Progenitor cell of endocrine pancreas (in vitro differentiated cells): Measurements from ENCODE around the gene HMGXB3. TPM values are rescaled to one million over a fixed set of nuclear protein-coding genes. Genes with fewer than 3 reads are reported as not detected.

Experiments
- DNase-seq: peaks from one replicate; pipeline ENCODE4 v3.0.0; 2021; ENCODE audit warnings: low spot score; ENCODE audit not compliant: unreplicated experiment
- H3K27ac Mint-ChIP-seq: 2 replicates; pipeline ENCODE4 v1.8.0; 2021; ENCODE audit warnings: mild to moderate bottlenecking, moderate library complexity, mixed read lengths
- H3K27me3 Mint-ChIP-seq: 2 replicates; pipeline ENCODE4 v1.8.0; 2021; ENCODE audit warnings: mixed read lengths
- H3K36me3 Mint-ChIP-seq: 2 replicates; pipeline ENCODE4 v1.8.0; 2022; ENCODE audit warnings: mixed read lengths; ENCODE audit not compliant: insufficient read depth
- H3K4me1 Mint-ChIP-seq: 2 replicates; pipeline ENCODE4 v1.8.0; 2021; ENCODE audit warnings: low read depth, mixed read lengths
- H3K4me3 Mint-ChIP-seq: 2 replicates; pipeline ENCODE4 v1.8.0; 2021; ENCODE audit warnings: low read depth, mild to moderate bottlenecking, moderate library complexity, mixed read lengths
- H3K9me3 Mint-ChIP-seq: 2 replicates; pipeline ENCODE4 v1.8.0; 2021; ENCODE audit warnings: low read depth, mixed read lengths
- total RNA-seq: library from RNA; stranded (reverse); gene quantifications from 2 replicates; pipeline ENCODE4 v1.2.1, GENCODE V29; 2021
- TF ChIP-seq, protein P1 (sequence below): fragments of 200-600 bp; sonication (generic); IDR thresholded peaks from one replicate; pipeline ENCODE4 v1.5.0; 2021; ENCODE audit warnings: antibody characterized with exemption, mild to moderate bottlenecking; ENCODE audit not compliant: unreplicated experiment

Gene HMGXB3
- total RNA-seq, 1 donor from 2014 or later = 39.9 TPM

DNA sequence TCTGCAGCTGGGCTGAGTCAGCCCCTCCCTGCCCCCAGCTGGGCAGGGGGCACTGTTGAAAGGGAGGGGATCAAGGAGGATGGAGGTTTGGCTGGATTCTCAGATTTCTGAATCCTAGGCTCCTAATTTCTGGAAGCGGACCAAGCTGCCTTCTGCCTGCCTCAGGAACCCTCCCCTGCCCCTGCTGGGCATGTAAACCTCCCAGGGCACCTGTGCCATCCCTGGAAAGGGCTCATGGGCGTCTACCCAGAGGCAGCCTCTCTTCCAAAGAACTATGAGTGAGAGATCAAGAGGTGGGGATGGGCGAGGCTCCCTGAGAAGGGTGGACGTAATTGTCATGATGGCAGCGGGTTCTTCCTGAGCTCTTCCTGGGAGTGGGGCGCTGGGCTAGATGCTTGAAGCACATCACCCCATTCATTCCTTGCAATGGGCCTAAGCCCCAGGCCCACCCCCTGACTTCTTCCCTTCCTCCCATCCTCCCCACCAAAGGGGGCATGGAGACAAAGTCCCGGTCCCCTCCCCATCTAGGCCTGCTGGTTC lies 64.2 kb downstream of the HMGXB3 start:
- no peaks in the 10 kb centered on the region for H3K36me3 Mint-ChIP-seq
- no peaks in the 10 kb centered on the region for H3K4me1 Mint-ChIP-seq
- no peak for DNase-seq
- no peak overlapping the region for H3K4me3 Mint-ChIP-seq
- peaks cover 21% of the 10 kb centered on the region for H3K27me3 Mint-ChIP-seq
- H3K27ac Mint-ChIP-seq = no peak overlapping the region
- TF ChIP-seq, protein P1, sequence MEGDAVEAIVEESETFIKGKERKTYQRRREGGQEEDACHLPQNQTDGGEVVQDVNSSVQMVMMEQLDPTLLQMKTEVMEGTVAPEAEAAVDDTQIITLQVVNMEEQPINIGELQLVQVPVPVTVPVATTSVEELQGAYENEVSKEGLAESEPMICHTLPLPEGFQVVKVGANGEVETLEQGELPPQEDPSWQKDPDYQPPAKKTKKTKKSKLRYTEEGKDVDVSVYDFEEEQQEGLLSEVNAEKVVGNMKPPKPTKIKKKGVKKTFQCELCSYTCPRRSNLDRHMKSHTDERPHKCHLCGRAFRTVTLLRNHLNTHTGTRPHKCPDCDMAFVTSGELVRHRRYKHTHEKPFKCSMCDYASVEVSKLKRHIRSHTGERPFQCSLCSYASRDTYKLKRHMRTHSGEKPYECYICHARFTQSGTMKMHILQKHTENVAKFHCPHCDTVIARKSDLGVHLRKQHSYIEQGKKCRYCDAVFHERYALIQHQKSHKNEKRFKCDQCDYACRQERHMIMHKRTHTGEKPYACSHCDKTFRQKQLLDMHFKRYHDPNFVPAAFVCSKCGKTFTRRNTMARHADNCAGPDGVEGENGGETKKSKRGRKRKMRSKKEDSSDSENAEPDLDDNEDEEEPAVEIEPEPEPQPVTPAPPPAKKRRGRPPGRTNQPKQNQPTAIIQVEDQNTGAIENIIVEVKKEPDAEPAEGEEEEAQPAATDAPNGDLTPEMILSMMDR = no peak
- no peaks in the 10 kb centered on the region for H3K9me3 Mint-ChIP-seq

DNA sequence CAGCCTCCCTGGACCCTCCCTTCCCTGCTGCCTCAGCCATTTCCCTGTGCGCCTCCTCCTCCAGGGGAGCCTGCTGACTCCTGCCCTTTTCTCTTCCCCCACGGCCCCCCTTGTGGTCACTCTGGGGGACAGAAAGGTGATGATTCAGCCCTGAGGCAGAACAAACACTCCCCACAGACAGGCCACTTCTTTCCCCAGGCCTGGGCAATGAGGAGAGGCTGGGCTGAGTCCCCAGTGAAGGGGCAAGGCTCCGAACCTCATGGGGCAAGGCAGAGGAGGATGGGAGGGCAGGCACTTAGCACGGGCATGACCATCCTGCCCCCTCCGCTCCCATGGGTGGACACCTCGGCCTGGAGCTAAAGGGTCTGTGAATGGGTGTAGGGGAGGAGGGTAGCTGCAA lies 64.8 kb downstream of the HMGXB3 start:
- Mint-ChIP-seq H3K4me3 (no peak overlapping the region), H3K27me3 (peaks cover 21% of the 10 kb centered on the region), H3K36me3 (no peaks in the 10 kb centered on the region), H3K9me3 (no peaks in the 10 kb centered on the region), H3K4me1 (no peaks in the 10 kb centered on the region), H3K27ac (no peak overlapping the region)
- DNase-seq = no peak
- TF ChIP-seq, protein P1 = no peak

GRCh38 chr5:150065886-150066285 lies 65.3 kb downstream of the HMGXB3 start:
- DNase-seq = no peak
- Mint-ChIP-seq H3K27ac (no peak overlapping the region), H3K4me3 (no peak overlapping the region), H3K9me3 (no peaks in the 10 kb centered on the region), H3K4me1 (no peaks in the 10 kb centered on the region), H3K27me3 (peaks cover 19% of the 10 kb centered on the region), H3K36me3 (no peaks in the 10 kb centered on the region)
- TF ChIP-seq, protein P1 = no peak

GRCh38 chr5:150066436-150066835 lies 65.9 kb downstream of the HMGXB3 start:
- H3K27ac Mint-ChIP-seq = no peak overlapping the region
- no peak overlapping the region for H3K4me3 Mint-ChIP-seq

DNA sequence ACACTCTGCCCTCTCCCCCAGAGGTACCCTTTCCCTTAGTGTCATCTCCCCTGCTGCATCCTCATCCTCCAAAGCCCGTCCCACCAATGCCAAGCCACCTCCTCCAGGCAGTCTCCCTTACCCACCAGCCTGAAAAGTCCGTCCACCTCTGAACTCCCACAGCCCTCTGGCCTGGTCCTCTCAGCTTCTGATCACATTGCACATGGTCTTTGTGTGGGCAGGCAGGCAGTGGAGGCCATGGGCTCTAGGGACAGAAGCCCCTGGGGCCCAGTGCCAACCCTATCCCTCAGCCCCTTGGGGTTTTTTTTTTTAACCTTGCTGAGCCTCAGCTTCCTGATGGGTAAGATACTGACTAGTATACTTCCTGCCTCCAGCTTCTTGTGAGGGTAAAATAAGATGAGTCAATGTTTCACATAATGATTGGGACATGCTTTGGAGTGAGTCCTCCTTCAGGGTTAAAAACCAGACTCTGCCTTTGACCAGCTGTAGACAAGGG lies 66.4 kb downstream of the HMGXB3 start:
- TF ChIP-seq, protein P1 = no peak
- Mint-ChIP-seq H3K36me3 (no peaks in the 10 kb centered on the region), H3K4me1 (no peaks in the 10 kb centered on the region), H3K4me3 (no peak overlapping the region), H3K27ac (no peak overlapping the region), H3K27me3 (peaks cover 18% of the 10 kb centered on the region), H3K9me3 (no peaks in the 10 kb centered on the region)
- DNase-seq = no peak

More at GRCh38 chr5:150066436-150066835, 65.9 kb downstream of the HMGXB3 start:
- no peak for DNase-seq
- no peaks in the 10 kb centered on the region for H3K36me3 Mint-ChIP-seq
- no peaks in the 10 kb centered on the region for H3K9me3 Mint-ChIP-seq
- H3K4me1 Mint-ChIP-seq = no peaks in the 10 kb centered on the region
- TF ChIP-seq, protein P1 = no peak
- H3K27me3 Mint-ChIP-seq = peaks cover 18% of the 10 kb centered on the region
